IgD-negative memory B cell (primary cell): ENCODE results near the gene PACSIN1. TPM values are rescaled to one million over a fixed set of nuclear protein-coding genes. Genes with fewer than 3 reads are reported as not detected.

ENCODE experiments used
- H3K27ac Mint-ChIP-seq, 3 donors: one replicate each; pipeline ENCODE4 v1.8.0; 2020 to 2022; ENCODE audit warnings: mild to moderate bottlenecking in 3 of 3, mixed read lengths in 3 of 3, moderate library complexity in 1 of 3
- H3K27me3 Mint-ChIP-seq: one replicate; pipeline ENCODE4 v1.8.0; 2021; ENCODE audit warnings: mixed read lengths
- H3K36me3 Mint-ChIP-seq: one replicate; pipeline ENCODE4 v1.8.0; 2020; ENCODE audit warnings: mild to moderate bottlenecking, mixed read lengths
- H3K4me1 Mint-ChIP-seq, 3 donors: one replicate each; pipeline ENCODE4 v1.8.0; 2020 to 2022; ENCODE audit warnings: mixed read lengths in 3 of 3, mild to moderate bottlenecking in 1 of 3
- H3K4me3 Mint-ChIP-seq, 4 donors: one replicate each; pipeline ENCODE4 v1.8.0; 2020 to 2022; ENCODE audit warnings: mild to moderate bottlenecking in 4 of 4, mixed read lengths in 4 of 4, moderate library complexity in 3 of 4
- H3K9me3 Mint-ChIP-seq, 3 donors: one replicate each; pipeline ENCODE4 v1.8.0; 2020 to 2021; ENCODE audit warnings: mixed read lengths in 3 of 3, mild to moderate bottlenecking in 1 of 3
- polyA plus RNA-seq: library from polyadenylated mRNA; unstranded; fragments of 300-500 nt; fragmentation: Illumina TruSeq; gene quantifications from one replicate; pipeline ENCODE4 v1.2.3, GENCODE V29; 2021

PACSIN1 gene
- polyA plus RNA-seq, 1 donor from 2014 or later = not detected

GRCh38 chr6:34519971-34520644 lies 54.2 kb downstream of the PACSIN1 start:
- Mint-ChIP-seq H3K27ac (peak overlapping the region in 1 of 3 donors; percentile 77), H3K4me1 (no peaks in the 10 kb centered on the region), H3K36me3 (no peaks in the 10 kb centered on the region), H3K4me3 (peak overlapping the region in 1 of 4 donors; percentile 84), H3K27me3 (no peaks in the 10 kb centered on the region), H3K9me3 (no peaks in the 10 kb centered on the region)

GRCh38 chr6:34520645-34521462 lies 55.0 kb downstream of the PACSIN1 start:
- Mint-ChIP-seq H3K36me3 (no peaks in the 10 kb centered on the region), H3K4me3 (peak overlapping the region in 1 of 4 donors; percentile 84), H3K4me1 (no peaks in the 10 kb centered on the region), H3K9me3 (no peaks in the 10 kb centered on the region), H3K27ac (peak overlapping the region in 1 of 3 donors; percentile 77), H3K27me3 (no peaks in the 10 kb centered on the region)

- Mint-ChIP-seq H3K9me3 (no peaks in the 10 kb centered on the region), H3K4me1 (no peaks in the 10 kb centered on the region), H3K27me3 (no peaks in the 10 kb centered on the region), H3K4me3 (no peak overlapping the region), H3K36me3 (no peaks in the 10 kb centered on the region), H3K27ac (no peak overlapping the region)
Observed at GRCh38 chr6:34521463-34522285, 55.8 kb downstream of the PACSIN1 start.

GRCh38 chr6:34522761-34523160 lies 56.9 kb downstream of the PACSIN1 start:
- Mint-ChIP-seq H3K4me1 (peaks cover 0 to 2% (median 0%) of the 10 kb centered on the region in 3 donors), H3K27ac (no peak overlapping the region), H3K36me3 (no peaks in the 10 kb centered on the region), H3K4me3 (no peak overlapping the region), H3K9me3 (no peaks in the 10 kb centered on the region), H3K27me3 (no peaks in the 10 kb centered on the region)

- Mint-ChIP-seq H3K4me1 (peaks cover 0 to 2% (median 0%) of the 10 kb centered on the region in 3 donors), H3K4me3 (no peak overlapping the region), H3K27ac (peak overlapping the region in 1 of 3 donors; percentile 25), H3K27me3 (no peaks in the 10 kb centered on the region), H3K9me3 (peaks cover 0 to 2% (median 0%) of the 10 kb centered on the region in 3 donors), H3K36me3 (peaks cover 3% of the 10 kb centered on the region)
Observed at GRCh38 chr6:34523441-34524206, 57.7 kb downstream of the PACSIN1 start.

GRCh38 chr6:34524499-34524898 lies 58.6 kb downstream of the PACSIN1 start:
- H3K4me3 Mint-ChIP-seq = no peak overlapping the region
- H3K36me3 Mint-ChIP-seq = peaks cover 3% of the 10 kb centered on the region
- H3K9me3 Mint-ChIP-seq = peaks cover 0 to 2% (median 0%) of the 10 kb centered on the region in 3 donors
- no peaks in the 10 kb centered on the region for H3K27me3 Mint-ChIP-seq
- peaks cover 0 to 2% (median 0%) of the 10 kb centered on the region in 3 donors for H3K4me1 Mint-ChIP-seq
- no peak overlapping the region for H3K27ac Mint-ChIP-seq

GRCh38 chr6:34524971-34525370 lies 59.1 kb downstream of the PACSIN1 start:
- H3K27ac Mint-ChIP-seq = no peak overlapping the region
- H3K9me3 Mint-ChIP-seq = peaks cover 0 to 2% (median 0%) of the 10 kb centered on the region in 3 donors

GRCh38 chr6:34525431-34526175 lies 59.7 kb downstream of the PACSIN1 start:
- Mint-ChIP-seq H3K9me3 (peaks cover 0 to 2% (median 0%) of the 10 kb centered on the region in 3 donors), H3K36me3 (peaks cover 3% of the 10 kb centered on the region), H3K4me3 (no peak overlapping the region), H3K27ac (no peak overlapping the region), H3K27me3 (no peaks in the 10 kb centered on the region), H3K4me1 (peaks cover 0 to 2% (median 0%) of the 10 kb centered on the region in 3 donors)

More at GRCh38 chr6:34524971-34525370, 59.1 kb downstream of the PACSIN1 start:
- H3K4me1 Mint-ChIP-seq = peaks cover 0 to 2% (median 0%) of the 10 kb centered on the region in 3 donors
- H3K36me3 Mint-ChIP-seq = peaks cover 3% of the 10 kb centered on the region
- H3K27me3 Mint-ChIP-seq = no peaks in the 10 kb centered on the region
- H3K4me3 Mint-ChIP-seq = peak overlapping the region in 1 of 4 donors; percentile 81

GRCh38 chr6:34526241-34526972 lies 60.5 kb downstream of the PACSIN1 start:
- H3K4me1 Mint-ChIP-seq = peaks cover 0 to 2% (median 0%) of the 10 kb centered on the region in 3 donors
- no peaks in the 10 kb centered on the region for H3K27me3 Mint-ChIP-seq
- H3K36me3 Mint-ChIP-seq = peaks cover 3% of the 10 kb centered on the region
- H3K9me3 Mint-ChIP-seq = peaks cover 0 to 2% (median 0%) of the 10 kb centered on the region in 3 donors
- peak overlapping the region in 1 of 4 donors; percentile 83 for H3K4me3 Mint-ChIP-seq
- no peak overlapping the region for H3K27ac Mint-ChIP-seq

- Mint-ChIP-seq H3K27ac (peak overlapping the region in 1 of 3 donors; percentile 6), H3K4me3 (peak overlapping the region; percentile 22 to 83 (median 62)), H3K4me1 (peaks cover 0 to 2% (median 0%) of the 10 kb centered on the region in 3 donors), H3K36me3 (peaks cover 3% of the 10 kb centered on the region), H3K27me3 (no peaks in the 10 kb centered on the region), H3K9me3 (peaks cover 0 to 2% (median 0%) of the 10 kb centered on the region in 3 donors)
Observed at GRCh38 chr6:34526992-34527728, 61.3 kb downstream of the PACSIN1 start.

GRCh38 chr6:34527751-34528670 lies 62.1 kb downstream of the PACSIN1 start:
- Mint-ChIP-seq H3K4me3 (peak overlapping the region in 2 of 4 donors; percentile 22 to 79), H3K9me3 (peaks cover 0 to 2% (median 0%) of the 10 kb centered on the region in 3 donors), H3K27me3 (no peaks in the 10 kb centered on the region), H3K4me1 (peaks cover 0 to 2% (median 0%) of the 10 kb centered on the region in 3 donors), H3K36me3 (peaks cover 3% of the 10 kb centered on the region), H3K27ac (peak overlapping the region in 2 of 3 donors; percentile 6 to 40)
